ENCODE results near the gene IL6ST.
A peak's percentile ranks its signal among the peaks of the same experiment; 100 is the strongest.
"Not testable (repeated sequence)": the region's sequence is repeated elsewhere in the genome, so short reads cannot be mapped to it uniquely, and the experiment has no call there.

Gene IL6ST

GRCh38 chr5:55993013-55993412 lies 1.8 kb downstream of the IL6ST start:
- Histone ChIP-seq H3K27ac (peak overlapping the region; percentile 56 to 94), H3K4me3 (peak overlapping the region; percentile 94)
- TF ChIP-seq, protein P1, sequence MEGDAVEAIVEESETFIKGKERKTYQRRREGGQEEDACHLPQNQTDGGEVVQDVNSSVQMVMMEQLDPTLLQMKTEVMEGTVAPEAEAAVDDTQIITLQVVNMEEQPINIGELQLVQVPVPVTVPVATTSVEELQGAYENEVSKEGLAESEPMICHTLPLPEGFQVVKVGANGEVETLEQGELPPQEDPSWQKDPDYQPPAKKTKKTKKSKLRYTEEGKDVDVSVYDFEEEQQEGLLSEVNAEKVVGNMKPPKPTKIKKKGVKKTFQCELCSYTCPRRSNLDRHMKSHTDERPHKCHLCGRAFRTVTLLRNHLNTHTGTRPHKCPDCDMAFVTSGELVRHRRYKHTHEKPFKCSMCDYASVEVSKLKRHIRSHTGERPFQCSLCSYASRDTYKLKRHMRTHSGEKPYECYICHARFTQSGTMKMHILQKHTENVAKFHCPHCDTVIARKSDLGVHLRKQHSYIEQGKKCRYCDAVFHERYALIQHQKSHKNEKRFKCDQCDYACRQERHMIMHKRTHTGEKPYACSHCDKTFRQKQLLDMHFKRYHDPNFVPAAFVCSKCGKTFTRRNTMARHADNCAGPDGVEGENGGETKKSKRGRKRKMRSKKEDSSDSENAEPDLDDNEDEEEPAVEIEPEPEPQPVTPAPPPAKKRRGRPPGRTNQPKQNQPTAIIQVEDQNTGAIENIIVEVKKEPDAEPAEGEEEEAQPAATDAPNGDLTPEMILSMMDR (IDR thresholded peaks at IDR 0.05), result no peak
- DNase-seq (ENCODE audit: low spot score), result no peak

GRCh38 chr5:55991768-55992486 lies 2.8 kb downstream of the IL6ST start:
- no peak for DNase-seq (ENCODE audit: low spot score)
- Histone ChIP-seq H3K27ac (peak overlapping the region; percentile 17 to 25), H3K4me3 (peak overlapping the region; percentile 94)
- TF ChIP-seq, protein P1 (IDR thresholded peaks at IDR 0.05), result no peak

GRCh38 chr5:55990895-55991294 lies 3.9 kb downstream of the IL6ST start:
- H3K27ac ChIP-seq; DNase-seq (ENCODE audit: low spot score): not testable (repeated sequence)
- peak overlapping the region; percentile 94 for H3K4me3 ChIP-seq

DNA sequence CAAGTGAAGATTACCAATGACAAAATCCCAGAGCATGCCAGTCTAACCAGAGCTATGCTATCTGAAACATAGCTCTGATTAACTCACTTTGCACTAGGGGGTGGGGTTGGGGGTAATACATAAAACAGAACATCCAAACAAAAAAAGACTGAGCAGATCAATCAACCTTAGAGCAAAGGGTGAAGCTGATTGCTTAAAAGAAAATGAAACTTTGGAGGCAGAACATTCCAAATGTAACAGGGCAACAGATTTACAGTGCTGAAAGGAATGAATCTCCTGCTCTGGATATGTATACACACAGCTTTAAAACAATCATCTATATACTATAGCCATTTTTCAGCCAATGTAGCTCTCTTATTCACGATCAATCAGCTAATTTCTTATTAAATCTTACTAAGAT lies 4.9 kb downstream of the IL6ST start:
- TF ChIP-seq, protein P1 (IDR thresholded peaks at IDR 0.05), result no peak
- peak overlapping the region; percentile 9 for H3K4me3 ChIP-seq
- DNase-seq (ENCODE audit: low spot score), result no peak
- no peak overlapping the region for H3K27ac ChIP-seq

- Histone ChIP-seq H3K27ac (no peak overlapping the region), H3K4me3 (peak overlapping the region; percentile 9)
- no peak for DNase-seq (ENCODE audit: low spot score)
- TF ChIP-seq, protein P1 (IDR thresholded peaks at IDR 0.05), result no peak
These were observed 5.7 kb downstream of the IL6ST start for GRCh38 chr5:55988979-55989638.

DNA sequence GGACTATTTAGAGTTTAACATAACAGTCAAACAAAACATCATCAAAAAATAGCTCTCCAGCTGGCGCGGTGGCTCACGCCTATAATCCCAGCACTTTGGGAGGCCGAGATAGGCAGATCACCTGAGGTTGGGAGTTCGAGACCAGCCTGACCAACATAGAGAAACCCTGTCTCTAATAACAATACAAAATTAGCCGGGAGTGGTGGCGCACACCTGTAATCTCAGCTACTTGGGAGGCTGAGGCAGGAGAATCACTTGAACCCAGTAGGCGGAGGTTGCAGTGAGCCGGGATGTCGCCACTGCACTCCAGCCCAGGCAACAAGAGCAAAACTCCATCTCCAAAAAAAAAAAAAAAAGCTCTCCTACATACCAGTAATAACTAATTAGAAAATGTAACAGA lies 6.3 kb downstream of the IL6ST start:
- H3K27ac ChIP-seq; H3K4me3 ChIP-seq; DNase-seq (ENCODE audit: low spot score): not testable (repeated sequence)

- no peak overlapping the region for H3K27ac ChIP-seq
- H3K4me3 ChIP-seq, result no peak overlapping the region
- TF ChIP-seq, protein P1 (IDR thresholded peaks at IDR 0.05), result no peak
- no peak for DNase-seq (ENCODE audit: low spot score)
These were observed 7.8 kb downstream of the IL6ST start for GRCh38 chr5:55986931-55987330.

- no peak for DNase-seq (ENCODE audit: low spot score)
- TF ChIP-seq, protein P1 (IDR thresholded peaks at IDR 0.05), result no peak
- Histone ChIP-seq H3K4me3 (no peak overlapping the region), H3K27ac (no peak overlapping the region)
These were observed 9.6 kb downstream of the IL6ST start for GRCh38 chr5:55985181-55985580.
